ENCODE results near the gene RBM4. TPM values are rescaled to one million over a fixed set of nuclear protein-coding genes. Genes with fewer than 3 reads are reported as not detected.
"Not testable (repeated sequence)": the region's sequence is repeated elsewhere in the genome, so short reads cannot be mapped to it uniquely, and the experiment has no call there.

RBM4 gene
- total RNA-seq, 1 donor, result 73.8 TPM

DNA sequence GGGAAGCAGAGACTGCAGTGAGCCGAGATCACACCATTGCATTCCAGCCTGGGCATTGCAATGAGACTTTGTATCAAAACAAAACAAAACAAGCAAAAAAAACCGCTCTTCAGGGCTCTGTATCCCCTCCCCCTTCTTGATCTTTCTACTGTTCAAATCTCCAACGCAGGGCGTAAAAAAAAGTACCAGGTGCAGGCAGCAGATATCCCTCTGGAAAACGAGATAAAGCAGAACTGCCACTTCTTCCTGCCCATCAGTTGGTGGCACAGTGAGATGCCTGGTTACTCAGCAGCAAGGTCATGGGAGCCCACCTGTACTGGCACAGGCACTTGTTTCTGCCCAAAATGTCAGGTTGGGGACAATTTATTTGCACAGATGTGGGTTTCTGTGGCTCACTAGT is 34.3 kb upstream of the RBM4 start:
- H3K4me3 ChIP-seq (ENCODE audit: low read depth, low read length), result no peak overlapping the region
- no peak for DNase-seq (ENCODE audit: low read depth)
- TF ChIP-seq, protein P1, sequence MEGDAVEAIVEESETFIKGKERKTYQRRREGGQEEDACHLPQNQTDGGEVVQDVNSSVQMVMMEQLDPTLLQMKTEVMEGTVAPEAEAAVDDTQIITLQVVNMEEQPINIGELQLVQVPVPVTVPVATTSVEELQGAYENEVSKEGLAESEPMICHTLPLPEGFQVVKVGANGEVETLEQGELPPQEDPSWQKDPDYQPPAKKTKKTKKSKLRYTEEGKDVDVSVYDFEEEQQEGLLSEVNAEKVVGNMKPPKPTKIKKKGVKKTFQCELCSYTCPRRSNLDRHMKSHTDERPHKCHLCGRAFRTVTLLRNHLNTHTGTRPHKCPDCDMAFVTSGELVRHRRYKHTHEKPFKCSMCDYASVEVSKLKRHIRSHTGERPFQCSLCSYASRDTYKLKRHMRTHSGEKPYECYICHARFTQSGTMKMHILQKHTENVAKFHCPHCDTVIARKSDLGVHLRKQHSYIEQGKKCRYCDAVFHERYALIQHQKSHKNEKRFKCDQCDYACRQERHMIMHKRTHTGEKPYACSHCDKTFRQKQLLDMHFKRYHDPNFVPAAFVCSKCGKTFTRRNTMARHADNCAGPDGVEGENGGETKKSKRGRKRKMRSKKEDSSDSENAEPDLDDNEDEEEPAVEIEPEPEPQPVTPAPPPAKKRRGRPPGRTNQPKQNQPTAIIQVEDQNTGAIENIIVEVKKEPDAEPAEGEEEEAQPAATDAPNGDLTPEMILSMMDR (IDR thresholded peaks at IDR 0.05; ENCODE audit: insufficient read depth, low read length), result no peak

DNA sequence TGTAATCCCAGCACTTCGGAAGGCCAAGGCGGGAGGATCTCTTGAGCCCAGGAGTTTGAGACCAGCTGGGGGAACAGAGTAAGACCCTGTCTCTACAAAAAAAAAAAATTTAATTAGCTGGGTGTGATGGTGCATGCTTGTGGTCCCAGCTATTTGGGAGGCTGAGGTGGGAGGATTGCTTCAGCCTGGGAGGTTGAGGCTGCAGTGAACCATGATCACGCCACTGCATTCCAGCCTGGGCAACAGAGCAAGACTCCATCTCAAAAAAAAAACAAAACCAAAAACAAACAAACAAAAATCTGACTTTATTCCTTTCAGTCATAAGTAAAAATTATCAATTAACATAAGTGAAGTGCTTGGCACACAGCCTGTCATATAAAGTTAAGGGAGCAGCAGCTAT is 31.9 kb upstream of the RBM4 start:
- not testable (repeated sequence) for H3K4me3 ChIP-seq (ENCODE audit: low read depth, low read length); DNase-seq (ENCODE audit: low read depth)

DNA sequence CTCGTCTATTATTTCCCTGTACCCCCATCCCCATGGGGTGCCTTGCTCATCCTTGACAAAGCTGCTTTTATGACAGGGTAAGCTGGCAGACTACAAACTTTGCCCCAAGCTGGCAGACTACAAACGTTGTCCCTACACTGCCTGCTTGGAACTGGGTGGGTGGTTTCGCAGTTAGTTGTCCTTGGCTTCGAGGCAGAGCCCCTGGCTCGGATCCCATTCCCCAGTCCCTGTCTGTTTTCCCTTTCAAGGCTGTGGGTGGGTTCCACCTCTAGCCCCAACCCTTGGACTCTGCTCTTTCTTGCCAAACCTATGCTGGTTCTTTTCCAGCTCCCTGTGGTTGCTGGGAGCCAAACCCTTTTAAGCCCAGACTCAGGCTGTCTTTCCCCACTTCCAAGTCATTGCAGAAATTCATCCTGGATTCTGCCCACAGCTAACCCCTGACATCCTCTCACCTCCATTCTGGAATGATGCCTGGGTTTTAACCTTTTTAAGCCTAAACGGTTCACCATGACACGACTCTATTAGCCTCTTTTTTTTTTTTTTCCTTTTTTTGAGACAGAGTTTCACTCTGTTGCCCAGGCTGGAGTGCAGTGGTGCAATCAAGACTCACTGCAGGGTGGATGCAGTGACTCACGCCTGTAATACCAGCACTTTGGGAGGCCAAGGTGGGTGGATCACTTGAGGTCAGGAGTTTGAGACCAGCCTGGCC is 31.2 kb upstream of the RBM4 start:
- DNase-seq (ENCODE audit: low read depth), result peak; percentile 96
- no peak overlapping the region for H3K4me3 ChIP-seq (ENCODE audit: low read depth, low read length)
- TF ChIP-seq, protein P1 (IDR thresholded peaks at IDR 0.05; ENCODE audit: insufficient read depth, low read length), result no peak

DNA sequence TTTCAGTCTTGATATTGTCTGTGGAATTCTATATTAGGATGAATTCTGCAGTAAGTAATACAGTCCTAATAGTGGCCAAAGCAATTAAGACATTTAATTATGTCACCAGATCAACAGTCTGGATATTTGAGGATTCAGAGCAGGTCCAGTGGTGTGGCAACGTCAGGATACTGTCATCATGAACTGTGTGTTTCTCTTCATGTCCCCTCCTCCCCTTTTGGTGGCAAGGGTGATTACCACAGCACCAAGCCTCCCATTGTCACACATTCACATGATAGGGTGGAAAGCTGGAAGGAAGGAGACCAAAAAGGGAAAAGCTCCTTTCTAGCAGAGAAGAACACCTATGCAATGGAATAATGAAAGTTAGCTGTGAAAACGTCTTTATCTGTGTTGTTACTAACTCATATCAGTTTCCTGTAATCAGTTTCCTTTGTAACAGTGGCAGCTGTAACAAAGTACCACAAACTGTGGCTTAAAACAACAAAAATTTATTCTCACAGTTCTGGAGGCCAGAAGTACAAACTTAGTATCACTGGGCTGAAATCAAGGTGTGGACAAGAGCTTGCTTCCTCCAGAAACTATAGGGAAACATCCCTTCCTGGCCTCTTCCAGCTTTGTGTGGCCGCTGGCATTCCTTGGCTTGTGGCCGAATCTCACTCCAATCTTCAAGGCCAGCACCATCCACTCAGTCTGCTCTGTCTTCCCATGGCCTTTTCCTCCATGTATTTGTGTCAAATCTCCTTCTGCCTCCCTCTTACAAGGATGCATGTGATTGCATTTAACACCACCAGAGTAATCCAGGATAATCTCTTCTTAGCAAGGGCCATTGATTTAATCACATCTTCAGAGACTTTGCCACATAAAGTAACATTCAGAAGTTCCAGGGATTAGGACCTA is 28.5 kb upstream of the RBM4 start:
- DNase-seq (ENCODE audit: low read depth), result no peak
- TF ChIP-seq, protein P1 (IDR thresholded peaks at IDR 0.05; ENCODE audit: insufficient read depth, low read length), result no peak

DNA sequence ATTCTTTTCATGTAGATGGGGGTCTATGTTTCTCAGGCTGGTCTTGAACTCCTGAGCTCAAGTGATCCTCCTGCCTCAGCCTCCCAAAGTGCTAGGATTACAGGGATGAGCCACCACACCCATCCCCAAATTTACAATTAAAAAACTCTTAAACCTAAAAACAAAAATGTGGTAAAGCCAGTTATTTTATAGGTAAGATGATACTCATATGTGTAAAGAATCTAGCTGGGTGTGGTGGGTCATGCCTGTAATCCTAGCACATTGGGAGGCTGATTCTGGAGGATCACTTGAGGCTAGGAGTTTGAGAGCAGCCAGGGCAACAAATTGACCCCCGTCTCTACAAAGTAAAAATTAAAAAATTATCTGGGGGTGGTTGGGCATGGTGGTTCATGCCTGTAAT is 26.0 kb upstream of the RBM4 start:
- H3K4me3 ChIP-seq (ENCODE audit: low read depth, low read length), result no peak overlapping the region
- TF ChIP-seq, protein P1 (IDR thresholded peaks at IDR 0.05; ENCODE audit: insufficient read depth, low read length), result no peak
- no peak for DNase-seq (ENCODE audit: low read depth)

More for the DNA sequence above, 28.5 kb upstream of the RBM4 start:
- no peak overlapping the region for H3K4me3 ChIP-seq (ENCODE audit: low read depth, low read length)

DNA sequence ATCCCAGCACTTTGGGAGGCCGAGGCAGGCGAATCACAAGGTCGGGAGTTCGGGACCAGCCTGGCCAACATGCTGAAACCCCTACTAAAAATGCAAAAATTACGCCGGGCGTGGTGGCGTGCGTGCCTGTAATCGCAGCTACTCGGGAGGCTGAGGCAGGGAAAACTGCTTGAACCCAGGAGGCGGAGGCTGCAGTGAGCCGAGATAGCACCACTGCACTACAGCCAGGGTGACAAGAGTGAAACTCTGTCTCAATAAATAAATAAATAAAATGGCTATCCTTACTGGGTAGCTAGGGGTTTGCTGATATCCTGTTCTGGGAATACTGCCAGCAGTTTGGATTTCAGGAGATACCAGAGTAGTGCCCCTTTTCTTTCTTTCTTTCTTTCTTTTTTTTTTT is 24.4 kb upstream of the RBM4 start:
- TF ChIP-seq, protein P1 (IDR thresholded peaks at IDR 0.05; ENCODE audit: insufficient read depth, low read length), result no peak
- DNase-seq (ENCODE audit: low read depth), result no peak
- no peak overlapping the region for H3K4me3 ChIP-seq (ENCODE audit: low read depth, low read length)
